K562 (cell line): ENCODE data around the gene PKD1. TPM values are rescaled to one million over a fixed set of nuclear protein-coding genes. Genes with fewer than 3 reads are reported as not detected.

Source experiments
- ARID1B ChIP-seq: fragments of 450-650 bp; IDR thresholded peaks from 2 replicates; pipeline ENCODE4 v1.6.1; 2016; ENCODE audit warnings: antibody characterized with exemption, mild to moderate bottlenecking, inconsistent platforms
- FOXP1 ChIP-seq: sonication (generic); formaldehyde crosslinking; IDR thresholded peaks from 2 replicates; pipeline ENCODE4 v1.8.0; 2022; ENCODE audit warnings: mild to moderate bottlenecking, missing genetic modification reagents
- HDAC1 ChIP-seq, 2 experiments: fragments of 450-650 bp; IDR thresholded peaks; 2 replicates each; pipeline ENCODE4 v1.6.1; 2016 to 2017; ENCODE audit warnings: inconsistent platforms in 1 of 2, mild to moderate bottlenecking in 1 of 2, moderate library complexity in 1 of 2
- JUN ChIP-seq, 2 experiments: sonication (generic) in 1 of 2; formaldehyde crosslinking in 1 of 2; IDR thresholded peaks; 2 replicates each; pipeline versions ENCODE4 v1.6.1 to v1.8.0; 2012 to 2022; ENCODE audit warnings: borderline replicate concordance in 2 of 2, mild to moderate bottlenecking in 2 of 2, improper control_type of control experiment in 1 of 2, low read depth in 1 of 2, low read length in 1 of 2, missing genetic modification reagents in 1 of 2
- KDM1A ChIP-seq, 2 experiments: fragments of 450-650 bp; IDR thresholded peaks; 2 replicates each; pipeline ENCODE4 v1.6.1; 2016; ENCODE audit warnings: mild to moderate bottlenecking in 2 of 2
- MAFK ChIP-seq: IDR thresholded peaks from 2 replicates; pipeline ENCODE4 v1.6.1; 2011; ENCODE audit warnings: low read length, improper control_type of control experiment
- NCOA6 ChIP-seq: fragments of 450-650 bp; IDR thresholded peaks from 2 replicates; pipeline ENCODE4 v1.6.1; 2017; ENCODE audit warnings: mild to moderate bottlenecking
- NFE2 ChIP-seq: IDR thresholded peaks from 2 replicates; pipeline ENCODE4 v1.6.1; 2014; ENCODE audit warnings: antibody characterized with exemption, low read depth
- NRF1 ChIP-seq, 2 experiments: fragments of 450-650 bp; IDR thresholded peaks in 1 of 2; conservative IDR thresholded peaks in 1 of 2; 2 replicates each; pipeline ENCODE4 v1.6.1; 2014; ENCODE audit warnings: mild to moderate bottlenecking in 2 of 2
- RFX1 ChIP-seq: fragments of 450-650 bp; IDR thresholded peaks from 2 replicates; pipeline ENCODE4 v1.6.1; 2016; ENCODE audit warnings: mild to moderate bottlenecking, moderate library complexity
- TAL1 ChIP-seq: fragments of 450-650 bp; IDR thresholded peaks from 2 replicates; pipeline ENCODE4 v1.6.1; 2016; ENCODE audit warnings: mild to moderate bottlenecking
- ZNF121 ChIP-seq: sonication (generic); formaldehyde crosslinking; conservative IDR thresholded peaks from 2 replicates; pipeline ENCODE4 v1.8.0; 2022; ENCODE audit warnings: missing genetic modification reagents
- ZNF561 ChIP-seq: fragments of 450-650 bp; formaldehyde crosslinking; conservative IDR thresholded peaks from 2 replicates; pipeline ENCODE4 v1.4.0; 2020; ENCODE audit warnings: mild to moderate bottlenecking, moderate library complexity
- ZNF668 ChIP-seq: fragments of 250-450 bp; sonication (Bioruptor Pico); IDR thresholded peaks from 2 replicates; pipeline ENCODE4 v1.8.0; 2022; ENCODE audit warnings: mild to moderate bottlenecking, inconsistent platforms
- polyA plus RNA-seq, 8 experiments: library from polyadenylated mRNA; depleted of rRNA in 4 of 8; stranded (reverse) in 5 of 8; unstranded in 3 of 8; fragments of >200 nt; fragmentation: Nextera tagmentation in 2 of 8; fragmentation: Illumina TruSeq in 1 of 8; extraction: Ambion mirVana in 2 of 8; extraction: Trizol in 1 of 8; gene quantifications; 2 replicates each; pipeline versions ENCODE4 v1.2.1 to v1.2.3, GENCODE V29; 2011 to 2014; ENCODE audit warnings: inconsistent platforms in 1 of 8, missing spikeins in 1 of 8
- total RNA-seq, 7 experiments: library from RNA; depleted of rRNA in 6 of 7; stranded (reverse); fragments of >200 nt in 6 of 7; fragmentation: Illumina TruSeq in 2 of 7; extraction: Trizol in 2 of 7; gene quantifications; 2 replicates each; pipeline versions ENCODE4 v1.2.1 to v1.2.3, GENCODE V29; 2011 to 2021; ENCODE audit warnings: low replicate concordance in 1 of 7
- TF ChIP-seq, protein P1 (sequence below): sonication (generic); formaldehyde crosslinking; IDR thresholded peaks from 2 replicates; pipeline ENCODE4 v1.8.0; 2022; ENCODE audit warnings: mild to moderate bottlenecking, missing genetic modification reagents
- TF ChIP-seq, protein P2 (sequence below): sonication (generic); formaldehyde crosslinking; IDR thresholded peaks from 2 replicates; pipeline ENCODE4 v1.5.0; 2020; ENCODE audit warnings: missing genetic modification reagents
- TF ChIP-seq, protein P3 (sequence below): fragments of 200-800 bp; sonication (Bioruptor generic); IDR thresholded peaks from 2 replicates; pipeline ENCODE4 v1.6.1; 2017; ENCODE audit warnings: missing genetic modification characterization, missing compliant biosample characterization
- TF ChIP-seq, protein P4 (sequence below): sonication (generic); formaldehyde crosslinking; IDR thresholded peaks from 2 replicates; pipeline ENCODE4 v1.8.0; 2022; ENCODE audit warnings: missing genetic modification reagents, mild to moderate bottlenecking, borderline replicate concordance
- TF ChIP-seq, protein P5 (sequence below), 2 experiments: fragments of 450-650 bp; conservative IDR thresholded peaks; 2 replicates each; pipeline ENCODE4 v1.6.1; 2017; ENCODE audit warnings: mild to moderate bottlenecking in 2 of 2, moderate library complexity in 2 of 2

Gene PKD1
- total and polyA plus RNA-seq, 9 of the 15 experiments (the other 6 are each of a cell fraction or from before 2014, with no cell fraction given), result 0.23 to 93.5 (median 12.6) TPM

DNA sequence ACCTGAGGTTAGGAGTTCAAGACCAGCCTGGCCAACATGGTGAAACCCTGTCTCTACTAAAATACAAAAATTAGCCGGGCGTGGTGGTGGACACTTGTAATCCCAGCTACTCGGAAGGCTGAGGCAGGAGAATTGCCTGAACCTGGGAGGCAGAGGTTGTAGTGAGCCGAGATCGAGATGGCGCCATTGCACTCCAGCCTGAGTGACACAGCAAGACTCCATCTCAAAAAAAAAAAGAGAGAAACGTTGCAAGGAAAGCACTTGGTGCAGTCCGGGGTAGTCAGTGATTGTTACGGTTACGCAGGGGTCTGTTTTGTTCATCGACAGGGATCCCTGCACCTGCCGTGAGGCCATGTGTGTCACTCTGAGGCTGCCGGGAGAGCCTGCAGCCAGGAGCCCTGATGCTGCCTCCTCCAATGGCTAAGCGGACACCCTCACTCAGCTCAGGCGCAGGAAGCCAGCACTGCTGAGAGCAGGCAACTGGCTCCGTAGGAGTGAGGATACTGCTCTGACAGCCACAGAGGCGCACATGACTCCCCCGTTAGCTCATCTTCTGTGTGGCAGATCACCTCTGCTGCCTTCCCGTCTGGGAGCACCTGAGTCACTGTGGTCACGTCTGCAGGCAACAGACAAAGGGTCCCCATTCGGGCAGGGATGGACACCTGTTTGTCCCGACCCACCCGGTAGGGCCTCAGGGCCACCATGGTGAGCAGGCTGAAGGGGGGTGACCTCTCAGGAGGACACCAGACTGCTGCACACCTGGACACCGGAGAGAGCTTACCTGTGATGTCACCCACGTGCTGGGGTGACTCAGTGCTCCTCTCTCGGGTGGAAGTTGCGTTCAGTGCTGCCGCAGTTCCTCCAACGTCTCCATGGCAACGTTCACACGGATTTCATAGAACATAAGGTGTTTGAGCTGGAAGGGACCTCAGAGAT lies 7.5 kb upstream of the PKD1 start (continued):
- TF ChIP-seq, protein P1, sequence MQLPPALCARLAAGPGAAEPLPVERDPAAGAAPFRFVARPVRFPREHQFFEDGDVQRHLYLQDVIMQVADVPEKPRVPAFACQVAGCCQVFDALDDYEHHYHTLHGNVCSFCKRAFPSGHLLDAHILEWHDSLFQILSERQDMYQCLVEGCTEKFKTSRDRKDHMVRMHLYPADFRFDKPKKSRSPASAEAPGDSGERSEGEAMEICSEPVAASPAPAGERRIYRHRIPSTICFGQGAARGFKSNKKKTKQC (CRISPR knock-in tag), result peak; percentile 24; the same call in 1 of the 2 replicates
- 0 out of 2 replicates have a peak, but pooled peaks have one; percentile 23 for TF ChIP-seq JUN (IDR thresholded peaks at IDR 0.05; ENCODE audit: borderline replicate concordance, low read depth, low read length)
- TF ChIP-seq JUN (CRISPR knock-in tag; IDR thresholded peaks at IDR 0.05; ENCODE audit: borderline replicate concordance), result no peak
- peak; percentile 18; the same call in 1 of the 2 replicates for TF ChIP-seq TAL1
- TF ChIP-seq NCOA6, result no peak
- TF ChIP-seq ZNF668, result no peak
- TF ChIP-seq HDAC1 (IDR thresholded peaks at IDR 0.05), result peak in 1 of 2 experiments; percentile 22; a peak in 1 of 4 replicates
- TF ChIP-seq, protein P2, sequence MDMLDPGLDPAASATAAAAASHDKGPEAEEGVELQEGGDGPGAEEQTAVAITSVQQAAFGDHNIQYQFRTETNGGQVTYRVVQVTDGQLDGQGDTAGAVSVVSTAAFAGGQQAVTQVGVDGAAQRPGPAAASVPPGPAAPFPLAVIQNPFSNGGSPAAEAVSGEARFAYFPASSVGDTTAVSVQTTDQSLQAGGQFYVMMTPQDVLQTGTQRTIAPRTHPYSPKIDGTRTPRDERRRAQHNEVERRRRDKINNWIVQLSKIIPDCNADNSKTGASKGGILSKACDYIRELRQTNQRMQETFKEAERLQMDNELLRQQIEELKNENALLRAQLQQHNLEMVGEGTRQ (CRISPR knock-in tag), result no peak
- no peak for TF ChIP-seq FOXP1 (CRISPR knock-in tag)
- TF ChIP-seq, protein P3, sequence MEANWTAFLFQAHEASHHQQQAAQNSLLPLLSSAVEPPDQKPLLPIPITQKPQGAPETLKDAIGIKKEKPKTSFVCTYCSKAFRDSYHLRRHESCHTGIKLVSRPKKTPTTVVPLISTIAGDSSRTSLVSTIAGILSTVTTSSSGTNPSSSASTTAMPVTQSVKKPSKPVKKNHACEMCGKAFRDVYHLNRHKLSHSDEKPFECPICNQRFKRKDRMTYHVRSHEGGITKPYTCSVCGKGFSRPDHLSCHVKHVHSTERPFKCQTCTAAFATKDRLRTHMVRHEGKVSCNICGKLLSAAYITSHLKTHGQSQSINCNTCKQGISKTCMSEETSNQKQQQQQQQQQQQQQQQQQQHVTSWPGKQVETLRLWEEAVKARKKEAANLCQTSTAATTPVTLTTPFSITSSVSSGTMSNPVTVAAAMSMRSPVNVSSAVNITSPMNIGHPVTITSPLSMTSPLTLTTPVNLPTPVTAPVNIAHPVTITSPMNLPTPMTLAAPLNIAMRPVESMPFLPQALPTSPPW, result no peak
- TF ChIP-seq ZNF561 (CRISPR knock-in tag), result no peak
- TF ChIP-seq NFE2, result peak; percentile 38; the same call in 1 of the 2 replicates
- TF ChIP-seq RFX1, result peak; percentile 85
- TF ChIP-seq ARID1B, result peak; percentile 40; the same call in 1 of the 2 replicates
- TF ChIP-seq KDM1A (IDR thresholded peaks at IDR 0.05), result no peak
- TF ChIP-seq, protein P4, sequence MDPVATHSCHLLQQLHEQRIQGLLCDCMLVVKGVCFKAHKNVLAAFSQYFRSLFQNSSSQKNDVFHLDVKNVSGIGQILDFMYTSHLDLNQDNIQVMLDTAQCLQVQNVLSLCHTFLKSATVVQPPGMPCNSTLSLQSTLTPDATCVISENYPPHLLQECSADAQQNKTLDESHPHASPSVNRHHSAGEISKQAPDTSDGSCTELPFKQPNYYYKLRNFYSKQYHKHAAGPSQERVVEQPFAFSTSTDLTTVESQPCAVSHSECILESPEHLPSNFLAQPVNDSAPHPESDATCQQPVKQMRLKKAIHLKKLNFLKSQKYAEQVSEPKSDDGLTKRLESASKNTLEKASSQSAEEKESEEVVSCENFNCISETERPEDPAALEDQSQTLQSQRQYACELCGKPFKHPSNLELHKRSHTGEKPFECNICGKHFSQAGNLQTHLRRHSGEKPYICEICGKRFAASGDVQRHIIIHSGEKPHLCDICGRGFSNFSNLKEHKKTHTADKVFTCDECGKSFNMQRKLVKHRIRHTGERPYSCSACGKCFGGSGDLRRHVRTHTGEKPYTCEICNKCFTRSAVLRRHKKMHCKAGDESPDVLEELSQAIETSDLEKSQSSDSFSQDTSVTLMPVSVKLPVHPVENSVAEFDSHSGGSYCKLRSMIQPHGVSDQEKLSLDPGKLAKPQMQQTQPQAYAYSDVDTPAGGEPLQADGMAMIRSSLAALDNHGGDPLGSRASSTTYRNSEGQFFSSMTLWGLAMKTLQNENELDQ (CRISPR knock-in tag), result no peak
- TF ChIP-seq NRF1 (conservative IDR thresholded peaks at IDR 0.05 in 1 of 2, IDR thresholded peaks at IDR 0.05 in 1 of 2), result peak; percentile 11 to 42; a peak in 2 of 4 replicates
- no peak for TF ChIP-seq ZNF121
- TF ChIP-seq MAFK, result no peak
- TF ChIP-seq, protein P5, sequence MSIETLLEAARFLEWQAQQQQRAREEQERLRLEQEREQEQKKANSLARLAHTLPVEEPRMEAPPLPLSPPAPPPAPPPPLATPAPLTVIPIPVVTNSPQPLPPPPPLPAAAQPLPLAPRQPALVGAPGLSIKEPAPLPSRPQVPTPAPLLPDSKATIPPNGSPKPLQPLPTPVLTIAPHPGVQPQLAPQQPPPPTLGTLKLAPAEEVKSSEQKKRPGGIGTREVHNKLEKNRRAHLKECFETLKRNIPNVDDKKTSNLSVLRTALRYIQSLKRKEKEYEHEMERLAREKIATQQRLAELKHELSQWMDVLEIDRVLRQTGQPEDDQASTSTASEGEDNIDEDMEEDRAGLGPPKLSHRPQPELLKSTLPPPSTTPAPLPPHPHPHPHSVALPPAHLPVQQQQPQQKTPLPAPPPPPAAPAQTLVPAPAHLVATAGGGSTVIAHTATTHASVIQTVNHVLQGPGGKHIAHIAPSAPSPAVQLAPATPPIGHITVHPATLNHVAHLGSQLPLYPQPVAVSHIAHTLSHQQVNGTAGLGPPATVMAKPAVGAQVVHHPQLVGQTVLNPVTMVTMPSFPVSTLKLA (conservative IDR thresholded peaks at IDR 0.05), result 0 out of 4 replicates have a peak, but pooled peaks of 1 of the 2 experiments have one; percentile 33
